ENCODE results near the gene SMPX.

DNA sequence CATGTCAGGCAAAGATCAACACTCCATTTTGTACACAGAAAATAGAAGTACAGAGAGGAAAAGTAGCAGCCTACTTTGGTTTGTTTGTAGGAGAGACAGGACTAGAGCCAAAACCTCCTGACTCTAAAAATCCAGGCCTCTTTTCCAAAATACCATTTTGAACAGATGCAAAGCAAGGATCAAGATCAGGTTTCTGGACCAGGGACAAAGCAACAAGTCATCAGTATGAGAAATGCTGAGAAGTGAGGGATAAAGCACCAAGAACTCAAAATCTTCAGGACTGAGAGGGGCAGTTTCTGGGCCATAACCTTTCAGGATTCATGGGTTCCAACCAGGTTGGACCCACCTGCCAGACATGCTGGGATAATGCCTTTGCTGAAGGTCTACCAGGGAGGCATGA is 44.9 kb upstream of the SMPX start:
- no peak for TF ChIP-seq EZH2 (IDR thresholded peaks at IDR 0.05; ENCODE audit: borderline replicate concordance, low read length)
- TF ChIP-seq, protein P1, sequence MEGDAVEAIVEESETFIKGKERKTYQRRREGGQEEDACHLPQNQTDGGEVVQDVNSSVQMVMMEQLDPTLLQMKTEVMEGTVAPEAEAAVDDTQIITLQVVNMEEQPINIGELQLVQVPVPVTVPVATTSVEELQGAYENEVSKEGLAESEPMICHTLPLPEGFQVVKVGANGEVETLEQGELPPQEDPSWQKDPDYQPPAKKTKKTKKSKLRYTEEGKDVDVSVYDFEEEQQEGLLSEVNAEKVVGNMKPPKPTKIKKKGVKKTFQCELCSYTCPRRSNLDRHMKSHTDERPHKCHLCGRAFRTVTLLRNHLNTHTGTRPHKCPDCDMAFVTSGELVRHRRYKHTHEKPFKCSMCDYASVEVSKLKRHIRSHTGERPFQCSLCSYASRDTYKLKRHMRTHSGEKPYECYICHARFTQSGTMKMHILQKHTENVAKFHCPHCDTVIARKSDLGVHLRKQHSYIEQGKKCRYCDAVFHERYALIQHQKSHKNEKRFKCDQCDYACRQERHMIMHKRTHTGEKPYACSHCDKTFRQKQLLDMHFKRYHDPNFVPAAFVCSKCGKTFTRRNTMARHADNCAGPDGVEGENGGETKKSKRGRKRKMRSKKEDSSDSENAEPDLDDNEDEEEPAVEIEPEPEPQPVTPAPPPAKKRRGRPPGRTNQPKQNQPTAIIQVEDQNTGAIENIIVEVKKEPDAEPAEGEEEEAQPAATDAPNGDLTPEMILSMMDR (conservative IDR thresholded peaks at IDR 0.05 in 1 of 2, IDR thresholded peaks at IDR 0.05 in 1 of 2; ENCODE audit: extremely low read depth in 1 of 2, insufficient read depth in 1 of 2, low read depth in 1 of 2, low read length in 2 of 2) = no peak
